Astrocyte of the spinal cord (primary cell): ENCODE results near the gene VPS39.
A peak's percentile ranks its signal among the peaks of the same experiment; 100 is the strongest.

Experiments
- DNase-seq: peaks from one replicate; pipeline ENCODE4 v3.0.0; 2011; ENCODE audit warnings: low read depth, low spot score
- H3K4me3 ChIP-seq: 2 replicates; pipeline ENCODE4 v1.5.1; 2011; ENCODE audit warnings: low read depth, mild to moderate bottlenecking, low read length, moderate library complexity
- in situ Hi-C: cut with HindIII; loops from 2 replicates; pipeline ENCODE4 v1.10.0; 2017; ENCODE audit warnings: low sequenced_read_pairs
- TF ChIP-seq, protein P1 (sequence below): IDR thresholded peaks from 2 replicates; pipeline ENCODE4 v1.5.1; 2012; ENCODE audit warnings: low read depth, mild to moderate bottlenecking, low read length, inconsistent platforms

VPS39 gene

DNA sequence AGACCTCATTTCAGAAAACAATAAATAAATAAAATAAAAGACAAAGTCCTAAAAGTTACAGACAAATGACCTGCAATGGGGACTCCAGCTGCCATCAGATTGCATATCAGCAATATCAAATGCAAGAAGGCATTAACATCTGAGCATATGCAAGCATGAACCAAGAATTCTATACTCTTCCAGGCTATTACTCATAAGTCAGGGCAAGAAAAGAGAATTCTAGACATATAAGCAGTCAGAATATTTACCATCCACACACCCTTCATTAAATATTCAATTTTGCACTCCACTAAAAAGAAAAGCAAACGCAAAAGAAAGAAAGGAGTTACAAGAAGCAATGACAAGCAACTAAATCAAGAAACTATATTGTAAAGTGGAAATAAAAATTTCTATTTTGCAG lies 72.8 kb downstream of the VPS39 start:
- H3K4me3 ChIP-seq: no peak overlapping the region
- in situ Hi-C loops: no loop called here
- TF ChIP-seq, protein P1, sequence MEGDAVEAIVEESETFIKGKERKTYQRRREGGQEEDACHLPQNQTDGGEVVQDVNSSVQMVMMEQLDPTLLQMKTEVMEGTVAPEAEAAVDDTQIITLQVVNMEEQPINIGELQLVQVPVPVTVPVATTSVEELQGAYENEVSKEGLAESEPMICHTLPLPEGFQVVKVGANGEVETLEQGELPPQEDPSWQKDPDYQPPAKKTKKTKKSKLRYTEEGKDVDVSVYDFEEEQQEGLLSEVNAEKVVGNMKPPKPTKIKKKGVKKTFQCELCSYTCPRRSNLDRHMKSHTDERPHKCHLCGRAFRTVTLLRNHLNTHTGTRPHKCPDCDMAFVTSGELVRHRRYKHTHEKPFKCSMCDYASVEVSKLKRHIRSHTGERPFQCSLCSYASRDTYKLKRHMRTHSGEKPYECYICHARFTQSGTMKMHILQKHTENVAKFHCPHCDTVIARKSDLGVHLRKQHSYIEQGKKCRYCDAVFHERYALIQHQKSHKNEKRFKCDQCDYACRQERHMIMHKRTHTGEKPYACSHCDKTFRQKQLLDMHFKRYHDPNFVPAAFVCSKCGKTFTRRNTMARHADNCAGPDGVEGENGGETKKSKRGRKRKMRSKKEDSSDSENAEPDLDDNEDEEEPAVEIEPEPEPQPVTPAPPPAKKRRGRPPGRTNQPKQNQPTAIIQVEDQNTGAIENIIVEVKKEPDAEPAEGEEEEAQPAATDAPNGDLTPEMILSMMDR: no peak
- no peak for DNase-seq

DNA sequence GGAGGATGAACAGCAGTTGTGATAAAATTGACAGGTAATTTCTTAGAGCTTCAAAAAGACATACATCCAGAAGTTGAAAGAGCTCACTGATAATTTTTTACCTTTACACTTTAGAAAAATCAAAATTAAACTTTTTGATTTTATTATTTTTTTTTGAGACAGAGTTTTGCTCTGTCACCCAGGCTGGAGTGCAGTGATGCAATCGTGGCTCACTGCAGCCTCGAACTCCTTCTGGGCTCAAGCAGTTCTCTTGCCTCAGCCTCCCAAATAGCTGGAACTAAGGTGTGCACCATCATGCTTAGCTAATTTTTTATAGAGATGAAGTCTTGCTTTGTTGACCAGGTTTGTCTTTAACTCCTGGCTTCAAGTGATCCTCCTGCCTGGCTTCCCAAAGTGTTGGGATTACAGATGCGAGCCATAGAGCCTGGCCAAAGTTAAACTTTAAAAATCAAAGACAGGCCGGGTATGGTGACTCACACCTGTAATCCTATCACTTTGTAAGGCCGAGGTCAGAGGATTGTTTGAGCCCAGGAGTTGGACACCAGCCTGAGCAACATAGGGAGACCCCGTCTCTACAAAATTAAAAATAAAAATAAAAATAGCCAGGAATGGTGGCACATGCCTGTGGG lies 73.4 kb downstream of the VPS39 start:
- H3K4me3 ChIP-seq: no peak overlapping the region
- TF ChIP-seq, protein P1: no peak
- DNase-seq: no peak
- in situ Hi-C loops: no loop called here

DNA sequence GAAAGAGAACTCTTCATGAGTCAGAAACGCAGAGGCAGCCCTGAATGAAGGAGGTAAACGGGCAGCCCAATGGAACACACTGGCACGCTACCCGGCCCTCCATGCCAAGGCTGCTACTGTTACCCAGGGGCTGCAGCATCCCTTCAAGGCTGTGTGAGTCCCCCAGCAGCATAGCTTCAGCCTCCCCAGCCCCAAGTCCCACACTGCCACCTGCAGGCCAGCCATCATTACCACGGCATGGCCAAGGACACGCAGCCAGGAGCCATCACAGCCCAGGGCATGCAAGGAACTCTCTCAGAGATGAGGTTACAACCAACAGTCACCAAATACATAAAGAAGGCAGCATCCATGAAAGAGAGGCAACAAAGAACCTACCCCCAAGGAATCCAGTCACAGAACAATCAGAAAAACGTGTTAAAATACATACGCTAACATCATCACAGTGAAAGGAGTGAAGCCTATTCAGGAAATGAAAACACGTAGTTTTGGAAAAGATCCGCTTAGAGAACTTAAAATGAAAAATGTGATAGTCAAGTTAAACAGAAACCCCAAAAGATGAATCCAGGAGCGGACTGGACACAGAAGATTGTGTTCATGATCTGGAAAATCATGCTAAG lies 74.1 kb downstream of the VPS39 start:
- TF ChIP-seq, protein P1: peak; percentile 73
- in situ Hi-C loops: no loop called here
- no peak for DNase-seq
- no peak overlapping the region for H3K4me3 ChIP-seq

DNA sequence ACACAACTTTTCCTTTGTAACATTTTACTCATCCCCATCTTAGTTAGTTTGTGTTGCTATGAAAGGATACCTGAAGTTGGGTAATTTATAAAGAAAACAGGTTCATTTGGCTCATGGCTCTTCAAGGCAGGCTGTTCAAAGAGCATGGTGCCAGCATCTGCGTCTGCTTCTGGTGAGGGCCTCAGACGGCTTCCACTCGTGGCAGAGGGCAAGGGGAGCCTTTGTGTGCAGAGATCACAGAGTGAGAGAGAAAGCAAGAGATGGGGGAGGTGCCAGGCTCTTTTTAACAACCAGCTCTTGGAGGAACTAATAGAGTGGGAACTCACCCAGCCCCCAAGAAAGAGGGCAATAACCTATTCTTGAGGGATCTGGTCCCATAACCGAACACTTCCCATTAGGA lies 74.7 kb downstream of the VPS39 start:
- no peak for DNase-seq
- TF ChIP-seq, protein P1: no peak
- no peak overlapping the region for H3K4me3 ChIP-seq
- in situ Hi-C loops: no loop called here

DNA sequence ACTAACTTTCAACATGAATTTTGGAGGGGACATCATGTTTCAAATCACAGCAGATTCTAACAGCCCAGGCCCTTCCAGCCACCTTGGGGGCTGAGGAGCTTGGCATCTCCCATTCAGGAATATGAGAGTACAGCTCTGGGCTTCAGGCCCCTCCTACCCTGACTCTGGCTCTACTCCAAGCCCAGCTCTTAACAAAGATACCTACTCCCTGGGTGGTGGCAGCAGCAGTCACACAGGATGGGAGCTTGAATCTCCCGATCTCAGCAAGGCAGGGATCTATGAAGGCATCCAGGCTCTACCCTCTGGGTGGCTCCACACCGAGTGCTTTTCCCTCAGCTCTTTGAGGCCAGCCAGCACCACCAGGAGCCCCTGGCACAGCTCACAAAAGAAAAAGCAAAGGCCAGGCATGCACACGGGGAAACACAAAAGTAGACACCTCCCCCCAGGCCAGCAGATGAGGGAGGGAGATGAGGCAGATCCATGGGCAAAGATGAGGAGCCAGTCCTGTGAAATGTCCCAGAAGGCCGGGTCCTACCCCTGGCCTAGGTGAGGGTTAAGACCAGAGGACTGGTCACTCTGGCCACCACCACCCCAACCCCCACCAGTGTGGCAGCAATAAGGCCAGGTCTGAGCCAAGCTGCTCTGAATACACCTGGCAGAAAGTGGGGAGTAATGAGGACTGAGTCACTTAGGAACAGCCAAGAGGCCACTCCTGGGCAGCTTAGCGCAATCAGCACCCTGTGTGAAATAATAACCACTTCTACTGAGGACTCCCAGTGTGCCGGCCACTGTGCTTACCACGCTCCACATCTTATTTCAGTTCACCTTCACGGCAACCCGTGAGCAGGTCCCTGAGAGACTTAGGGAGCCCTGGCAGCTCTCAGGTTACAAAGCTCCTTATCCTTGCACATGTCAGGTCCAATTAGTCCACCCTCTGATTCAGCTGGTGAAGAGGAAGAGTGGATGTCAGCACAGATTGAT lies 76.0 kb downstream of the VPS39 start:
- H3K4me3 ChIP-seq: no peak overlapping the region
- TF ChIP-seq, protein P1: no peak
- in situ Hi-C loops: no loop called here
- no peak for DNase-seq

DNA sequence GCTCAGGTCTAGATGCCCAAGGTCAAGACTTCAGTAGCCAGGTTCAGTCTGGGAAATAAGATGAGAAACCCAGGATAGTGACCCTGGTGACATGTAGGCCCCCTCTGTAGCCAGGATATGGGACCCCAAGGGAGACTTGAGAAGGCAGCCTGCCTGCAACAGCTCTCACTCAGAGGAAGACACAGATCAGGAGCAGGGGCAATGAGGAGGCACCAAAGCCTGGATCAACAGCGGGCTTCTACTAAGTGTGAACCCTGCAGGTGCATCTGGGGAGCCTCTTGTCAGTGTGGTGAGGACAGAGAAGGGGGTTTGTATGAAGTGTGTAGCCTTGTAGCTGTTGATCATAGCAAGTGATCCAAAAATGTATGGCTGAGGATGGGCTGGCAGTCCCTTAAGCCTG lies 77.1 kb downstream of the VPS39 start:
- H3K4me3 ChIP-seq: no peak overlapping the region
- DNase-seq: no peak
- in situ Hi-C loops: no loop called here
- TF ChIP-seq, protein P1: no peak
